Trophoblast cell (in vitro differentiated cells and primary cell): Measurements from ENCODE around the gene HIVEP3.

ENCODE experiments used
- DNase-seq, 2 donors: peaks; one replicate each; pipeline ENCODE4 v3.0.0-alpha.2; 2016
- H2AFZ ChIP-seq: 2 replicates; pipeline ENCODE4 v1.6.1; 2013; ENCODE audit warnings: low read length, moderate library complexity, mild to moderate bottlenecking; ENCODE audit not compliant: insufficient read depth, poor library complexity
- H2AK5ac ChIP-seq: 2 replicates; pipeline ENCODE4 v1.6.1; 2013; ENCODE audit warnings: mild to moderate bottlenecking, low read length
- H2BK120ac ChIP-seq: 2 replicates; pipeline ENCODE4 v1.6.1; 2013; ENCODE audit warnings: low read length, mild to moderate bottlenecking, moderate library complexity; ENCODE audit not compliant: insufficient read depth, poor library complexity
- H2BK12ac ChIP-seq: 2 replicates; pipeline ENCODE4 v1.6.1; 2013; ENCODE audit warnings: mild to moderate bottlenecking, low read length, moderate library complexity
- H2BK5ac ChIP-seq: 2 replicates; pipeline ENCODE4 v1.6.1; 2013; ENCODE audit warnings: low read length, low read depth, moderate library complexity, mild to moderate bottlenecking; ENCODE audit not compliant: poor library complexity
- H3K14ac ChIP-seq: 2 replicates; pipeline ENCODE4 v1.6.1; 2013; ENCODE audit warnings: mild to moderate bottlenecking, low read length
- H3K18ac ChIP-seq: 2 replicates; pipeline ENCODE4 v1.6.1; 2013; ENCODE audit warnings: mild to moderate bottlenecking, low read length
- H3K23ac ChIP-seq: 2 replicates; pipeline ENCODE4 v1.6.1; 2013; ENCODE audit warnings: low read length
- H3K27ac ChIP-seq: 2 replicates; pipeline ENCODE4 v1.5.1; 2013; ENCODE audit warnings: low read depth, mild to moderate bottlenecking, inconsistent platforms, low read length, moderate library complexity
- H3K27me3 ChIP-seq: 2 replicates; pipeline ENCODE4 v1.6.1; 2013; ENCODE audit warnings: inconsistent platforms, mild to moderate bottlenecking, low read length, moderate library complexity; ENCODE audit not compliant: insufficient read depth
- H3K36me3 ChIP-seq, 2 experiments: 1 replicate in 1 of 2; 2 replicates in 1 of 2; pipeline ENCODE4 v1.6.1; 2013; ENCODE audit warnings: low read length in 2 of 2, mild to moderate bottlenecking in 2 of 2, moderate library complexity in 1 of 2; ENCODE audit not compliant: insufficient read depth in 2 of 2, control insufficient read depth in 1 of 2
- H3K4ac ChIP-seq: 2 replicates; pipeline ENCODE4 v1.6.1; 2013; ENCODE audit warnings: low read depth, mild to moderate bottlenecking, low read length, moderate library complexity
- H3K4me1 ChIP-seq, 2 experiments: 1 replicate in 1 of 2; 2 replicates in 1 of 2; pipeline ENCODE4 v1.6.1; 2013; ENCODE audit warnings: low read length in 2 of 2, mild to moderate bottlenecking in 2 of 2, moderate library complexity in 1 of 2; ENCODE audit not compliant: insufficient read depth in 2 of 2, control insufficient read depth in 1 of 2
- H3K4me2 ChIP-seq: 2 replicates; pipeline ENCODE4 v1.6.1; 2013; ENCODE audit warnings: inconsistent platforms, mild to moderate bottlenecking, low read length, moderate library complexity
- H3K4me3 ChIP-seq: 2 replicates; pipeline ENCODE4 v1.5.1; 2013; ENCODE audit warnings: mild to moderate bottlenecking, low read depth, low read length, inconsistent platforms
- H3K79me1 ChIP-seq: one replicate; pipeline ENCODE4 v1.6.1; 2013; ENCODE audit warnings: low read length
- H3K79me2 ChIP-seq: 2 replicates; pipeline ENCODE4 v1.6.1; 2013; ENCODE audit warnings: low read length, mild to moderate bottlenecking; ENCODE audit not compliant: control insufficient read depth, insufficient read depth, poor library complexity
- H3K9ac ChIP-seq: 2 replicates; pipeline ENCODE4 v1.6.1; 2013; ENCODE audit warnings: mild to moderate bottlenecking, low read length
- H3K9me3 ChIP-seq: 2 replicates; pipeline ENCODE4 v1.6.1; 2013; ENCODE audit warnings: low read depth, mild to moderate bottlenecking, control low read depth, inconsistent platforms, low read length; ENCODE audit not compliant: insufficient read depth
- H4K12ac ChIP-seq: 2 replicates; pipeline ENCODE4 v1.6.1; 2013; ENCODE audit warnings: low read depth, mild to moderate bottlenecking, low read length, moderate library complexity
- H4K8ac ChIP-seq: 2 replicates; pipeline ENCODE4 v1.6.1; 2013; ENCODE audit warnings: low read depth, mild to moderate bottlenecking, low read length, moderate library complexity
- H4K91ac ChIP-seq: one replicate; pipeline ENCODE4 v1.6.1; 2013; ENCODE audit warnings: low read depth, mild to moderate bottlenecking, low read length, moderate library complexity
- WGBS: extraction: QIAGEN DNeasy Blood & Tissue Kit; methylation state at CpG from one replicate; pipeline ENCODE4 v1.1.7; 2013; ENCODE audit warnings: missing lambda C conversion rate; ENCODE audit not compliant: insufficient read length, insufficient coverage; ENCODE audit errors: extremely low coverage; 5-methylcytosine and 5-hydroxymethylcytosine counted together

The HIVEP3 gene

GRCh38 chr1:41681331-41682098 lies 237.2 kb downstream of the HIVEP3 start:
- Histone ChIP-seq H3K4me1 (peaks cover 7 to 8% of the 10 kb centered on the region in 2 experiments), H4K91ac (no peak overlapping the region), H3K9ac (no peak overlapping the region), H3K14ac (no peak overlapping the region), H3K36me3 (no peaks in the 10 kb centered on the region), H2AK5ac (no peak overlapping the region), H3K4me2 (no peak overlapping the region), H2BK5ac (no peak overlapping the region), H3K18ac (no peak overlapping the region), H4K12ac (no peak overlapping the region), H3K79me2 (no peaks in the 10 kb centered on the region), H3K27ac (no peak overlapping the region), H3K4ac (no peak overlapping the region), H3K4me3 (no peak overlapping the region), H2BK120ac (no peak overlapping the region), H3K23ac (no peak overlapping the region), H4K8ac (no peak overlapping the region), H2BK12ac (no peak overlapping the region), H3K79me1 (no peaks in the 10 kb centered on the region), H3K27me3 (no peaks in the 10 kb centered on the region), H3K9me3 (no peaks in the 10 kb centered on the region), H2AFZ (no peak overlapping the region)
- no peak for DNase-seq
- no CpG with 5 or more reads among the region's 11 CpGs for WGBS

- Histone ChIP-seq H3K18ac (no peak overlapping the region), H4K12ac (no peak overlapping the region), H4K8ac (no peak overlapping the region), H3K79me1 (no peaks in the 10 kb centered on the region), H2AFZ (no peak overlapping the region), H2BK5ac (no peak overlapping the region), H3K79me2 (no peaks in the 10 kb centered on the region), H2BK120ac (no peak overlapping the region), H3K4me2 (no peak overlapping the region), H3K4ac (no peak overlapping the region), H4K91ac (no peak overlapping the region), H3K9ac (no peak overlapping the region), H3K4me3 (no peak overlapping the region), H3K23ac (no peak overlapping the region), H2AK5ac (no peak overlapping the region), H3K4me1 (peaks cover 7 to 8% of the 10 kb centered on the region in 2 experiments), H3K36me3 (no peaks in the 10 kb centered on the region), H3K27me3 (no peaks in the 10 kb centered on the region), H3K27ac (no peak overlapping the region), H3K9me3 (no peaks in the 10 kb centered on the region), H3K14ac (no peak overlapping the region), H2BK12ac (no peak overlapping the region)
- DNase-seq: no peak
- WGBS: no CpG with 5 or more reads among the region's 1 CpG
Observed at GRCh38 chr1:41679994-41680393, 238.7 kb downstream of the HIVEP3 start.

- Histone ChIP-seq H3K27ac (no peak overlapping the region), H3K4me1 (peaks cover 7 to 8% of the 10 kb centered on the region in 2 experiments), H2BK120ac (no peak overlapping the region), H2BK12ac (no peak overlapping the region), H3K18ac (no peak overlapping the region), H3K36me3 (no peaks in the 10 kb centered on the region), H3K79me2 (no peaks in the 10 kb centered on the region), H4K91ac (no peak overlapping the region), H3K27me3 (no peaks in the 10 kb centered on the region), H2AK5ac (no peak overlapping the region), H4K8ac (no peak overlapping the region), H3K14ac (no peak overlapping the region), H3K79me1 (no peaks in the 10 kb centered on the region), H3K4ac (no peak overlapping the region), H3K4me2 (no peak overlapping the region), H2AFZ (no peak overlapping the region), H2BK5ac (no peak overlapping the region), H3K9ac (no peak overlapping the region), H3K4me3 (peak overlapping the region; percentile 17), H3K9me3 (no peaks in the 10 kb centered on the region), H3K23ac (no peak overlapping the region), H4K12ac (no peak overlapping the region)
- DNase-seq: no peak
- WGBS: no CpG with 5 or more reads among the region's 1 CpG
Observed at GRCh38 chr1:41679531-41679930, 239.2 kb downstream of the HIVEP3 start.

GRCh38 chr1:41678111-41678878 lies 240.4 kb downstream of the HIVEP3 start:
- Histone ChIP-seq H2BK12ac (no peak overlapping the region), H3K4me2 (no peak overlapping the region), H3K4me3 (no peak overlapping the region), H3K36me3 (no peaks in the 10 kb centered on the region), H2BK120ac (no peak overlapping the region), H2AK5ac (no peak overlapping the region), H3K14ac (no peak overlapping the region), H3K18ac (no peak overlapping the region), H3K4ac (no peak overlapping the region), H3K9ac (no peak overlapping the region), H3K79me2 (no peaks in the 10 kb centered on the region), H3K23ac (no peak overlapping the region), H2AFZ (peak overlapping the region; percentile 1), H3K27me3 (no peaks in the 10 kb centered on the region), H3K79me1 (peaks cover under 1% of the 10 kb centered on the region), H4K91ac (no peak overlapping the region), H3K27ac (no peak overlapping the region), H2BK5ac (no peak overlapping the region), H3K9me3 (no peaks in the 10 kb centered on the region), H3K4me1 (peaks cover 6 to 8% of the 10 kb centered on the region in 2 experiments), H4K12ac (no peak overlapping the region), H4K8ac (no peak overlapping the region)
- no CpG with 5 or more reads among the region's 13 CpGs for WGBS
- no peak for DNase-seq
